Activated B cell treated with CpG ODN at 0.5 μM for 24 hours (primary cell): ENCODE measurements around the gene HAPLN1. TPM values are rescaled to one million over a fixed set of nuclear protein-coding genes. Genes with fewer than 3 reads are reported as not detected.

Experiments used
- ATAC-seq: fragments of 200-7000 bp; cut with Tn5 transposase; one replicate; pipeline ENCODE4 v1.10.0; 2021; ENCODE audit warnings: low read depth, mild to moderate bottlenecking, moderate library complexity
- CTCF ChIA-PET: fragments of 350-600 bp; sonication (Branson Sonifier 250); formaldehyde crosslinking; loops from one replicate; lab custom pipeline; 2021; ENCODE audit warnings: antibody characterized with exemption; lab: Charles Lee
- POLR2A ChIA-PET: fragments of 350-600 bp; sonication (Branson Sonifier 250); formaldehyde crosslinking; loops from one replicate; lab custom pipeline; 2021; ENCODE audit warnings: antibody characterized with exemption; lab: Charles Lee
- DNase-seq: peaks from one replicate; pipeline ENCODE4 v3.0.0; 2022
- H3K27ac Mint-ChIP-seq: one replicate; pipeline ENCODE4 v1.8.0; 2020; ENCODE audit warnings: mixed read lengths
- H3K27me3 Mint-ChIP-seq: one replicate; pipeline ENCODE4 v1.8.0; 2021; ENCODE audit warnings: mixed read lengths
- H3K36me3 Mint-ChIP-seq: one replicate; pipeline ENCODE4 v1.8.0; 2021; ENCODE audit warnings: low read depth, mixed read lengths
- H3K4me1 Mint-ChIP-seq: one replicate; pipeline ENCODE4 v1.8.0; 2021; ENCODE audit warnings: mixed read lengths
- H3K4me3 Mint-ChIP-seq: one replicate; pipeline ENCODE4 v1.8.0; 2020; ENCODE audit warnings: mild to moderate bottlenecking, mixed read lengths
- H3K9me3 Mint-ChIP-seq: one replicate; pipeline ENCODE4 v1.8.0; 2020; ENCODE audit warnings: mixed read lengths
- CTCF ChIP-seq: fragments of 200-600 bp; IDR thresholded peaks from one replicate; pipeline ENCODE4 v1.8.0; 2022; ENCODE audit warnings: antibody characterized with exemption, mild to moderate bottlenecking
- intact Hi-C: fragments of 100-400 bp; cut with micrococcal nuclease; formaldehyde crosslinking; loops from one replicate; pipeline ENCODE4 v1.15.1; 2024
- total RNA-seq: library from RNA; stranded (reverse); gene quantifications from 2 replicates; pipeline ENCODE4 v1.2.3, GENCODE V29; 2022

HAPLN1 gene
- total RNA-seq, 1 donor from 2014 or later = not detected

- Mint-ChIP-seq H3K4me1 (no peaks in the 10 kb centered on the region), H3K9me3 (peaks cover 4% of the 10 kb centered on the region), H3K27me3 (no peaks in the 10 kb centered on the region), H3K4me3 (no peak overlapping the region), H3K36me3 (no peaks in the 10 kb centered on the region), H3K27ac (no peak overlapping the region)
- no peak for DNase-seq
- intact Hi-C loops = no loop called here
- no peak for ATAC-seq
- POLR2A ChIA-PET = no interaction called here
- no peak for TF ChIP-seq CTCF
- CTCF ChIA-PET = no interaction called here
These were observed 30.5 kb upstream of the HAPLN1 start for GRCh38 chr5:83751201-83751600.

DNA sequence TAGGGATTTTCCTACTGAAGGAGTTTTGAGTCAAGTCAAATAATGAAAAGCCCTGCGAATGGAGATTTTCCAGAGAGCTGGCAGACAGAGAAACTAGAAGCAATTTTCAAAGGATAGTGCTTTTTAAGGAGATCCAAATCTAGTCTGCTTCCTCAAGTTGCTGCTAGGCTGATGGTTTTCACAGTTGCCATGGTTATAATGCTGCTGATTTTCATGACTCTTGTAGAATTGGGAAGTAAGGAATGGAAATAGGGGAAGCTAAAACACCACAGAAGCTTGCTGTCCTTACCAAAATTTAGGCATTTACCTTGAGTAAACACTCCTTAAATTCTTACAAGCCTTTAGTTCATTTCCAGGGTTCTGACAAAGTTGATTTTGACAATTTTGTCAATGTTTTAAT lies 30.1 kb upstream of the HAPLN1 start:
- no peak for DNase-seq
- no peak for TF ChIP-seq CTCF
- H3K4me1 Mint-ChIP-seq = no peaks in the 10 kb centered on the region
- no peak overlapping the region for H3K4me3 Mint-ChIP-seq
- ChIA-PET POLR2A (no interaction called here), CTCF (no interaction called here)
- no peak for ATAC-seq
- peaks cover 4% of the 10 kb centered on the region for H3K9me3 Mint-ChIP-seq
- intact Hi-C loops = no loop called here
- H3K36me3 Mint-ChIP-seq = no peaks in the 10 kb centered on the region
- no peak overlapping the region for H3K27ac Mint-ChIP-seq
- H3K27me3 Mint-ChIP-seq = no peaks in the 10 kb centered on the region

GRCh38 chr5:83745816-83746215 lies 25.2 kb upstream of the HAPLN1 start:
- ChIA-PET CTCF (no interaction called here), POLR2A (no interaction called here)
- no peak for ATAC-seq
- H3K4me3 Mint-ChIP-seq = no peak overlapping the region
- intact Hi-C loops = no loop called here
- no peak for TF ChIP-seq CTCF
- H3K27ac Mint-ChIP-seq = no peak overlapping the region
- peaks cover 10% of the 10 kb centered on the region for H3K4me1 Mint-ChIP-seq
- peaks cover 4% of the 10 kb centered on the region for H3K9me3 Mint-ChIP-seq
- no peaks in the 10 kb centered on the region for H3K36me3 Mint-ChIP-seq
- no peak for DNase-seq
- no peaks in the 10 kb centered on the region for H3K27me3 Mint-ChIP-seq

DNA sequence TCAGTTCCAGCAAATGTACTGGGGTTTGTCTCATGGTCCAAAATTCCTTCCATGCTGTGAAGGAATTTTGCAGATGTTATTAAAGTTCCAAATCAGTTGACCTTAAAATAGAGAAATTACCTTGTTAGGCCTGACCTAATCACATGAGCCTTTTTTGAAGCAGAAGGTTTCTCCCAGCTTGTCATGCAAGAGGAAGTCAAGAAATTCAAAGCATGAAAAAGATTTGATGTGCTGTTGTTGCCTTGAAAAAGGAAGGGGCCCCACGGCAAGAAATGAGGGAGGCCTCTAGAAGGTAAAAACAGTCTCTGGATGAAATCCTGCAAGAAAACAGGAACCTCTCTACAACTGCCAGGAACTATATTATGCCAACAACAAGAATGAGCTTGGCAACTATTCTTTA lies 24.2 kb upstream of the HAPLN1 start:
- no peak for TF ChIP-seq CTCF
- DNase-seq = no peak
- Mint-ChIP-seq H3K36me3 (no peaks in the 10 kb centered on the region), H3K9me3 (peaks cover 4% of the 10 kb centered on the region), H3K4me3 (no peak overlapping the region), H3K4me1 (peaks cover 15% of the 10 kb centered on the region), H3K27ac (no peak overlapping the region), H3K27me3 (no peaks in the 10 kb centered on the region)
- ChIA-PET CTCF (no interaction called here), POLR2A (no interaction called here)
- no peak for ATAC-seq
- intact Hi-C loops = no loop called here

DNA sequence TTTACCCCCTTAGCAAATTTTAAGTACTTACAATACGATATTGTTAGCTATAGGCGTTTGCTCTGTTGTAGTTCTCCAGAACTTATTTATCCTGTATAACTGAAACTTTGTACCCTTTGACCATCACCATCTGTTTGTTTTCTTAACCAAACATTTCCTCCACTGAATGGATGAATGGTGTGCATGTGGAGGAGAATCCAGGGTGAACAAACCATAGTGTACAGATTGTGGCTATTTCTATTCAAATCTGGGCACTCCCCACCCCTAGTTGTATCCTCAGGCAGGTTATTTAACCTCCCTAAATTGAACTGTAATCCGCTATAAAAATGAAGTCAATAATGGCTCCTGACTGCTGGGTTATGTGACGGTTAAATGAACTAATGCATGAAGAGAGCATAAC lies 21.4 kb upstream of the HAPLN1 start:
- H3K4me1 Mint-ChIP-seq = peaks cover 15% of the 10 kb centered on the region
- no peak overlapping the region for H3K4me3 Mint-ChIP-seq
- no peak for ATAC-seq
- ChIA-PET CTCF (no interaction called here), POLR2A (no interaction called here)
- no peak for TF ChIP-seq CTCF
- DNase-seq = no peak
- H3K27me3 Mint-ChIP-seq = no peaks in the 10 kb centered on the region
- H3K36me3 Mint-ChIP-seq = no peaks in the 10 kb centered on the region
- intact Hi-C loops = no loop called here
- no peak overlapping the region for H3K27ac Mint-ChIP-seq
- no peaks in the 10 kb centered on the region for H3K9me3 Mint-ChIP-seq
